HepG2 (cell line): ENCODE data around the gene WFDC11. TPM values are rescaled to one million over a fixed set of nuclear protein-coding genes. Genes with fewer than 3 reads are reported as not detected.

ENCODE experiments used
- DMAP1 ChIP-seq: IDR thresholded peaks from 2 replicates; pipeline ENCODE4 v1.6.1; 2016
- KLF13 ChIP-seq: sonication (generic); formaldehyde crosslinking; IDR thresholded peaks from 2 replicates; pipeline ENCODE4 v1.4.0; 2020; ENCODE audit warnings: mild to moderate bottlenecking, missing genetic modification reagents
- KMT2B ChIP-seq: IDR thresholded peaks from 2 replicates; pipeline ENCODE4 v1.6.1; 2016; ENCODE audit warnings: missing genetic modification reagents, missing compliant biosample characterization
- PHF20 ChIP-seq: sonication (generic); formaldehyde crosslinking; IDR thresholded peaks from 2 replicates; pipeline ENCODE4 v1.5.0; 2020; ENCODE audit warnings: mild to moderate bottlenecking, missing genetic modification reagents
- REXO4 ChIP-seq: sonication (generic); formaldehyde crosslinking; IDR thresholded peaks from 2 replicates; pipeline ENCODE4 v1.8.0; 2022; ENCODE audit warnings: missing genetic modification reagents, mild to moderate bottlenecking, borderline replicate concordance
- SMAD9 ChIP-seq: sonication (generic); formaldehyde crosslinking; IDR thresholded peaks from 2 replicates; pipeline ENCODE4 v1.5.1; 2020; ENCODE audit warnings: mild to moderate bottlenecking, missing genetic modification reagents
- SMARCE1 ChIP-seq: fragments of 450-650 bp; IDR thresholded peaks from 2 replicates; pipeline ENCODE4 v1.6.1; 2017; ENCODE audit warnings: borderline replicate concordance
- ZFP36 ChIP-seq: fragments of 150-350 bp; IDR thresholded peaks from 2 replicates; pipeline ENCODE4 v1.6.1; 2018; ENCODE audit warnings: borderline replicate concordance, low read length, low read depth; ENCODE audit not compliant: partially characterized antibody
- ZNF20 ChIP-seq: sonication (generic); formaldehyde crosslinking; IDR thresholded peaks from 2 replicates; pipeline ENCODE4 v1.4.0; 2020; ENCODE audit warnings: mild to moderate bottlenecking, moderate library complexity, missing genetic modification reagents
- ZNF619 ChIP-seq: sonication (generic); formaldehyde crosslinking; IDR thresholded peaks from 2 replicates; pipeline ENCODE4 v1.4.0; 2020; ENCODE audit warnings: mild to moderate bottlenecking, missing genetic modification reagents
- polyA plus RNA-seq, 8 experiments: library from polyadenylated mRNA; depleted of rRNA in 3 of 8; stranded (reverse) in 7 of 8; unstranded in 1 of 8; fragments of >200 nt; fragmentation: Illumina TruSeq in 4 of 8; extraction: Trizol in 4 of 8; gene quantifications; 2 replicates each; pipeline versions ENCODE4 v1.2.1 to v1.2.3, GENCODE V29; 2011 to 2016; ENCODE audit warnings: low read depth in 4 of 8, missing spikeins in 1 of 8, mixed read lengths in 1 of 8; ENCODE audit not compliant: insufficient read depth in 1 of 8
- total RNA-seq, 5 experiments: library from RNA; depleted of rRNA; stranded (reverse); fragments of >200 nt; fragmentation: Illumina TruSeq; extraction: Trizol; gene quantifications; 2 replicates each; pipeline ENCODE4 v1.2.3, GENCODE V29; 2016; ENCODE audit warnings: low read depth in 1 of 5
- TF ChIP-seq, protein P1 (sequence below): sonication (generic); formaldehyde crosslinking; conservative IDR thresholded peaks from 2 replicates; pipeline ENCODE4 v1.8.0; 2022; ENCODE audit warnings: low read depth, missing genetic modification reagents
- TF ChIP-seq, protein P2 (sequence below): sonication (generic); formaldehyde crosslinking; IDR thresholded peaks from 2 replicates; pipeline ENCODE4 v1.4.0; 2020; ENCODE audit warnings: missing genetic modification reagents
- TF ChIP-seq, protein P3 (sequence below), 2 experiments: sonication (generic) in 1 of 2; formaldehyde crosslinking in 1 of 2; IDR thresholded peaks; 2 replicates each; pipeline versions ENCODE4 v1.5.1 to v1.6.1; 2011 to 2020; ENCODE audit warnings: borderline replicate concordance in 1 of 2, low read depth in 1 of 2, low read length in 1 of 2, mild to moderate bottlenecking in 1 of 2, missing genetic modification reagents in 1 of 2, moderate library complexity in 1 of 2
- TF ChIP-seq, protein P4 (sequence below): IDR thresholded peaks from 2 replicates; pipeline ENCODE4 v1.6.1; 2018; ENCODE audit warnings: missing genetic modification reagents, mild to moderate bottlenecking, missing compliant biosample characterization
- TF ChIP-seq, protein P5 (sequence below): sonication (generic); formaldehyde crosslinking; IDR thresholded peaks from 2 replicates; pipeline ENCODE4 v1.4.0; 2020; ENCODE audit warnings: mild to moderate bottlenecking, missing genetic modification reagents
- TF ChIP-seq, protein P6 (sequence below), 2 experiments: sonication (generic) in 1 of 2; formaldehyde crosslinking in 1 of 2; IDR thresholded peaks; 2 replicates each; pipeline versions ENCODE4 v1.4.0 to v1.6.1; 2018 to 2020; ENCODE audit warnings: missing genetic modification reagents in 2 of 2, borderline replicate concordance in 1 of 2, low read depth in 1 of 2, mild to moderate bottlenecking in 1 of 2, missing biosample characterization in 1 of 2

WFDC11 gene
- total and polyA plus RNA-seq, 2 of the 13 experiments (the other 11 are each of a cell fraction or from before 2014, with no cell fraction given): not detected

DNA sequence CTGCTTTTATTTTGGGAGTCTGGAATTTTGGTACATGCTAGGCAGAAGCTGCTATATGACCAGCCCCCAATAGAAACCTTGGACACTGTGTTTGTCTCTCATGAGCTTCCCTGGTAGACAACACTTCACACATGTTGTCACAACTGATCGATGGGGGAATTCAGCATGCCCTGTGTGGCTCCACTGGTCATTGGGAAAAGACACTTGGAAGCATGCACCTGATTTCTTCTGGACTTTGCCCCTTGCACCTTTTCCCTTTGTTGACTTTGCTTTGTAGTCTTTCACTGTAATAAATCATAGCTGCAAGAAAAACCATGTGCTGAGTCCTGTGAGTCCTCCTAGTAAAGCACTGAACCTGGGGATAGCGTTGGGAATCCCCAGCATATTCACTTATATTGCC is 48.4 kb downstream of the WFDC11 start (continued):
- TF ChIP-seq, protein P1, sequence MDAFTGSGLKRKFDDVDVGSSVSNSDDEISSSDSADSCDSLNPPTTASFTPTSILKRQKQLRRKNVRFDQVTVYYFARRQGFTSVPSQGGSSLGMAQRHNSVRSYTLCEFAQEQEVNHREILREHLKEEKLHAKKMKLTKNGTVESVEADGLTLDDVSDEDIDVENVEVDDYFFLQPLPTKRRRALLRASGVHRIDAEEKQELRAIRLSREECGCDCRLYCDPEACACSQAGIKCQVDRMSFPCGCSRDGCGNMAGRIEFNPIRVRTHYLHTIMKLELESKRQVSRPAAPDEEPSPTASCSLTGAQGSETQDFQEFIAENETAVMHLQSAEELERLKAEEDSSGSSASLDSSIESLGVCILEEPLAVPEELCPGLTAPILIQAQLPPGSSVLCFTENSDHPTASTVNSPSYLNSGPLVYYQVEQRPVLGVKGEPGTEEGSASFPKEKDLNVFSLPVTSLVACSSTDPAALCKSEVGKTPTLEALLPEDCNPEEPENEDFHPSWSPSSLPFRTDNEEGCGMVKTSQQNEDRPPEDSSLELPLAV (CRISPR knock-in tag): no peak
- no peak for TF ChIP-seq ZFP36
- TF ChIP-seq KLF13 (CRISPR knock-in tag): no peak
- TF ChIP-seq SMAD9 (CRISPR knock-in tag): no peak
- TF ChIP-seq DMAP1 (CRISPR knock-in tag): 0 out of 2 replicates have a peak, but pooled peaks have one; percentile 34
- no peak for TF ChIP-seq ZNF20
- TF ChIP-seq, protein P2, sequence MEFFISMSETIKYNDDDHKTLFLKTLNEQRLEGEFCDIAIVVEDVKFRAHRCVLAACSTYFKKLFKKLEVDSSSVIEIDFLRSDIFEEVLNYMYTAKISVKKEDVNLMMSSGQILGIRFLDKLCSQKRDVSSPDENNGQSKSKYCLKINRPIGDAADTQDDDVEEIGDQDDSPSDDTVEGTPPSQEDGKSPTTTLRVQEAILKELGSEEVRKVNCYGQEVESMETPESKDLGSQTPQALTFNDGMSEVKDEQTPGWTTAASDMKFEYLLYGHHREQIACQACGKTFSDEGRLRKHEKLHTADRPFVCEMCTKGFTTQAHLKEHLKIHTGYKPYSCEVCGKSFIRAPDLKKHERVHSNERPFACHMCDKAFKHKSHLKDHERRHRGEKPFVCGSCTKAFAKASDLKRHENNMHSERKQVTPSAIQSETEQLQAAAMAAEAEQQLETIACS (CRISPR knock-in tag): no peak
- TF ChIP-seq, protein P3, sequence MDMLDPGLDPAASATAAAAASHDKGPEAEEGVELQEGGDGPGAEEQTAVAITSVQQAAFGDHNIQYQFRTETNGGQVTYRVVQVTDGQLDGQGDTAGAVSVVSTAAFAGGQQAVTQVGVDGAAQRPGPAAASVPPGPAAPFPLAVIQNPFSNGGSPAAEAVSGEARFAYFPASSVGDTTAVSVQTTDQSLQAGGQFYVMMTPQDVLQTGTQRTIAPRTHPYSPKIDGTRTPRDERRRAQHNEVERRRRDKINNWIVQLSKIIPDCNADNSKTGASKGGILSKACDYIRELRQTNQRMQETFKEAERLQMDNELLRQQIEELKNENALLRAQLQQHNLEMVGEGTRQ (IDR thresholded peaks at IDR 0.05; ENCODE audit: low read depth, low read length): no peak
- TF ChIP-seq, protein P3 (CRISPR knock-in tag; IDR thresholded peaks at IDR 0.05; ENCODE audit: borderline replicate concordance): no peak
- TF ChIP-seq, protein P4, sequence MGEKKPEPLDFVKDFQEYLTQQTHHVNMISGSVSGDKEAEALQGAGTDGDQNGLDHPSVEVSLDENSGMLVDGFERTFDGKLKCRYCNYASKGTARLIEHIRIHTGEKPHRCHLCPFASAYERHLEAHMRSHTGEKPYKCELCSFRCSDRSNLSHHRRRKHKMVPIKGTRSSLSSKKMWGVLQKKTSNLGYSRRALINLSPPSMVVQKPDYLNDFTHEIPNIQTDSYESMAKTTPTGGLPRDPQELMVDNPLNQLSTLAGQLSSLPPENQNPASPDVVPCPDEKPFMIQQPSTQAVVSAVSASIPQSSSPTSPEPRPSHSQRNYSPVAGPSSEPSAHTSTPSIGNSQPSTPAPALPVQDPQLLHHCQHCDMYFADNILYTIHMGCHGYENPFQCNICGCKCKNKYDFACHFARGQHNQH (CRISPR knock-in tag): no peak
- no peak for TF ChIP-seq SMARCE1
- TF ChIP-seq ZNF619 (CRISPR knock-in tag): no peak
- TF ChIP-seq, protein P5, sequence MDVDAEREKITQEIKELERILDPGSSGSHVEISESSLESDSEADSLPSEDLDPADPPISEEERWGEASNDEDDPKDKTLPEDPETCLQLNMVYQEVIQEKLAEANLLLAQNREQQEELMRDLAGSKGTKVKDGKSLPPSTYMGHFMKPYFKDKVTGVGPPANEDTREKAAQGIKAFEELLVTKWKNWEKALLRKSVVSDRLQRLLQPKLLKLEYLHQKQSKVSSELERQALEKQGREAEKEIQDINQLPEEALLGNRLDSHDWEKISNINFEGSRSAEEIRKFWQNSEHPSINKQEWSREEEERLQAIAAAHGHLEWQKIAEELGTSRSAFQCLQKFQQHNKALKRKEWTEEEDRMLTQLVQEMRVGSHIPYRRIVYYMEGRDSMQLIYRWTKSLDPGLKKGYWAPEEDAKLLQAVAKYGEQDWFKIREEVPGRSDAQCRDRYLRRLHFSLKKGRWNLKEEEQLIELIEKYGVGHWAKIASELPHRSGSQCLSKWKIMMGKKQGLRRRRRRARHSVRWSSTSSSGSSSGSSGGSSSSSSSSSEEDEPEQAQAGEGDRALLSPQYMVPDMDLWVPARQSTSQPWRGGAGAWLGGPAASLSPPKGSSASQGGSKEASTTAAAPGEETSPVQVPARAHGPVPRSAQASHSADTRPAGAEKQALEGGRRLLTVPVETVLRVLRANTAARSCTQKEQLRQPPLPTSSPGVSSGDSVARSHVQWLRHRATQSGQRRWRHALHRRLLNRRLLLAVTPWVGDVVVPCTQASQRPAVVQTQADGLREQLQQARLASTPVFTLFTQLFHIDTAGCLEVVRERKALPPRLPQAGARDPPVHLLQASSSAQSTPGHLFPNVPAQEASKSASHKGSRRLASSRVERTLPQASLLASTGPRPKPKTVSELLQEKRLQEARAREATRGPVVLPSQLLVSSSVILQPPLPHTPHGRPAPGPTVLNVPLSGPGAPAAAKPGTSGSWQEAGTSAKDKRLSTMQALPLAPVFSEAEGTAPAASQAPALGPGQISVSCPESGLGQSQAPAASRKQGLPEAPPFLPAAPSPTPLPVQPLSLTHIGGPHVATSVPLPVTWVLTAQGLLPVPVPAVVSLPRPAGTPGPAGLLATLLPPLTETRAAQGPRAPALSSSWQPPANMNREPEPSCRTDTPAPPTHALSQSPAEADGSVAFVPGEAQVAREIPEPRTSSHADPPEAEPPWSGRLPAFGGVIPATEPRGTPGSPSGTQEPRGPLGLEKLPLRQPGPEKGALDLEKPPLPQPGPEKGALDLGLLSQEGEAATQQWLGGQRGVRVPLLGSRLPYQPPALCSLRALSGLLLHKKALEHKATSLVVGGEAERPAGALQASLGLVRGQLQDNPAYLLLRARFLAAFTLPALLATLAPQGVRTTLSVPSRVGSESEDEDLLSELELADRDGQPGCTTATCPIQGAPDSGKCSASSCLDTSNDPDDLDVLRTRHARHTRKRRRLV (CRISPR knock-in tag): no peak
- TF ChIP-seq, protein P6, sequence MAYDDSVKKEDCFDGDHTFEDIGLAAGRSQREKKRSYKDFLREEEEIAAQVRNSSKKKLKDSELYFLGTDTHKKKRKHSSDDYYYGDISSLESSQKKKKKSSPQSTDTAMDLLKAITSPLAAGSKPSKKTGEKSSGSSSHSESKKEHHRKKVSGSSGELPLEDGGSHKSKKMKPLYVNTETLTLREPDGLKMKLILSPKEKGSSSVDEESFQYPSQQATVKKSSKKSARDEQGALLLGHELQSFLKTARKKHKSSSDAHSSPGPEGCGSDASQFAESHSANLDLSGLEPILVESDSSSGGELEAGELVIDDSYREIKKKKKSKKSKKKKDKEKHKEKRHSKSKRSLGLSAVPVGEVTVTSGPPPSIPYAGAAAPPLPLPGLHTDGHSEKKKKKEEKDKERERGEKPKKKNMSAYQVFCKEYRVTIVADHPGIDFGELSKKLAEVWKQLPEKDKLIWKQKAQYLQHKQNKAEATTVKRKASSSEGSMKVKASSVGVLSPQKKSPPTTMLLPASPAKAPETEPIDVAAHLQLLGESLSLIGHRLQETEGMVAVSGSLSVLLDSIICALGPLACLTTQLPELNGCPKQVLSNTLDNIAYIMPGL (CRISPR knock-in tag; IDR thresholded peaks at IDR 0.05; ENCODE audit: borderline replicate concordance in 1 of 2, low read depth in 1 of 2): no peak
- no peak for TF ChIP-seq REXO4 (CRISPR knock-in tag)
- TF ChIP-seq PHF20: no peak
- TF ChIP-seq KMT2B (CRISPR knock-in tag): no peak
